Brain microvascular endothelial cell (primary cell): ENCODE measurements around the gene CIRBP.
A peak's percentile ranks its signal among the peaks of the same experiment; 100 is the strongest.

ENCODE experiments used
- DNase-seq: peaks from one replicate; pipeline ENCODE4 v3.0.0-alpha.2; 2020
- H3K27ac ChIP-seq: fragments of 250-450 bp; sonication (Bioruptor Pico); 2 replicates; pipeline ENCODE4 v1.5.1; 2020; ENCODE audit warnings: mild to moderate bottlenecking, moderate library complexity
- H3K27me3 ChIP-seq: fragments of 250-450 bp; sonication (Bioruptor Pico); replicated peaks from 2 replicates; pipeline ENCODE4 v1.5.1; 2020; ENCODE audit warnings: mild to moderate bottlenecking
- H3K36me3 ChIP-seq: fragments of 250-450 bp; sonication (Bioruptor Pico); replicated peaks from 2 replicates; pipeline ENCODE4 v1.5.1; 2020; ENCODE audit warnings: mild to moderate bottlenecking
- H3K4me3 ChIP-seq: 2 replicates; pipeline ENCODE4 v1.5.1; 2011; ENCODE audit warnings: low read depth, mild to moderate bottlenecking, control low read depth, low read length, moderate library complexity
- CTCF ChIP-seq: IDR thresholded peaks from 2 replicates; pipeline ENCODE4 v1.5.1; 2011; ENCODE audit warnings: low read depth, mild to moderate bottlenecking, moderate library complexity, low read length, control low read depth, inconsistent platforms; ENCODE audit errors: missing control alignments
- in situ Hi-C: cut with HindIII; loops from 2 replicates; pipeline ENCODE4 v1.10.0; 2017; ENCODE audit warnings: low sequenced_read_pairs, low pct_ligation_motif_present

Gene CIRBP

GRCh38 chr19:1237754-1238368, 31.3 kb upstream of the CIRBP start, which contains the start of gene CBARP:
CBARP (minus strand) TSS chr19:1238005; CDS start chr19:1236100, 1,905 bp downstream.
- no peak for DNase-seq
- no peak within 1 kb of the TSS for H3K27ac ChIP-seq
- TF ChIP-seq CTCF = no peak
- in situ Hi-C loops = loop anchor here (25.0 kb wide), 1 partner anchor 126 kb away; the partner anchor contains the start of gene GPX4
- peak within 1 kb of the TSS; percentile 72 for H3K4me3 ChIP-seq
- H3K36me3 ChIP-seq = peaks cover 27% of the 10 kb centered on the region
- H3K27me3 ChIP-seq = no peaks in the 10 kb centered on the region

GRCh38 chr19:1238369-1239303, 30.5 kb upstream of the CIRBP start:
- no peak for DNase-seq
- no peak for TF ChIP-seq CTCF
- in situ Hi-C loops = loop anchor here (25.0 kb wide), 1 partner anchor 126 kb away; the partner anchor contains the start of gene GPX4
- Histone ChIP-seq H3K4me3 (peak overlapping the region; percentile 72), H3K27me3 (no peaks in the 10 kb centered on the region), H3K27ac (no peak overlapping the region), H3K36me3 (peaks cover 21% of the 10 kb centered on the region)

GRCh38 chr19:1239420-1239795, 29.7 kb upstream of the CIRBP start:
- no peak for TF ChIP-seq CTCF
- Histone ChIP-seq H3K36me3 (peaks cover 14% of the 10 kb centered on the region), H3K27me3 (no peaks in the 10 kb centered on the region), H3K27ac (no peak overlapping the region), H3K4me3 (no peak overlapping the region)
- in situ Hi-C loops = loop anchor here (25.0 kb wide), 1 partner anchor 127 kb away; the partner anchor contains the start of gene GPX4
- DNase-seq = no peak

- DNase-seq = peak; percentile 67
- peak; percentile 62 for TF ChIP-seq CTCF
- Histone ChIP-seq H3K27me3 (no peaks in the 10 kb centered on the region), H3K4me3 (peak overlapping the region; percentile 47), H3K36me3 (peaks cover 7% of the 10 kb centered on the region), H3K27ac (peak overlapping the region; percentile 25)
- in situ Hi-C loops = loop anchor here (25.0 kb wide), 1 partner anchor 128 kb away; the partner anchor contains the start of gene GPX4
Observed at GRCh38 chr19:1239796-1240737, 29.1 kb upstream of the CIRBP start.

- in situ Hi-C loops = loop anchor here (25.0 kb wide), 1 partner anchor 129 kb away; the partner anchor contains the start of gene GPX4
- no peak for DNase-seq
- no peaks in the 10 kb centered on the region for H3K36me3 ChIP-seq
- H3K4me3 ChIP-seq = no peak overlapping the region
- no peaks in the 10 kb centered on the region for H3K27me3 ChIP-seq
- no peak for TF ChIP-seq CTCF
- H3K27ac ChIP-seq = no peak overlapping the region
Observed at GRCh38 chr19:1240925-1241324, 28.2 kb upstream of the CIRBP start.
